Keratinocyte (primary cell): ENCODE measurements around the gene ZC3H14. TPM values are rescaled to one million over a fixed set of nuclear protein-coding genes. Genes with fewer than 3 reads are reported as not detected.

Experiments used
- DNase-seq: peaks from one replicate; pipeline ENCODE4 v3.0.0-alpha.2; 2011; ENCODE audit warnings: low read depth, missing footprints, low spot score
- FAIRE-seq: peaks from 2 replicates; lab custom pipeline; 2011; peaks lifted over from hg19 to GRCh38; lab: Jason Lieb, UNC
- H2AFZ ChIP-seq: 2 replicates; pipeline ENCODE4 v1.6.0; 2012; ENCODE audit warnings: low read length, control low read depth, inconsistent platforms; ENCODE audit not compliant: control insufficient read depth
- H3K27ac ChIP-seq: 2 replicates; pipeline ENCODE4 v1.5.1; 2011; ENCODE audit warnings: low read length; ENCODE audit not compliant: control insufficient read depth, insufficient read depth
- H3K27me3 ChIP-seq: 3 replicates; pipeline ENCODE4 v1.6.0; 2011; ENCODE audit warnings: low read length; ENCODE audit not compliant: control insufficient read depth, insufficient read depth; ENCODE audit errors: extremely low read depth
- H3K36me3 ChIP-seq, 2 experiments: 2 replicates in 1 of 2; 3 replicates in 1 of 2; pipeline ENCODE4 v1.5.1; 2011; ENCODE audit warnings: low read length in 2 of 2, mild to moderate bottlenecking in 1 of 2; ENCODE audit not compliant: control insufficient read depth in 2 of 2, insufficient read depth in 2 of 2; ENCODE audit errors: extremely low read depth in 1 of 2
- H3K4me1 ChIP-seq: 3 replicates; pipeline ENCODE4 v1.5.1; 2011; ENCODE audit warnings: low read length; ENCODE audit not compliant: control insufficient read depth, insufficient read depth; ENCODE audit errors: extremely low read depth
- H3K4me2 ChIP-seq: 3 replicates; pipeline ENCODE4 v1.6.0; 2011; ENCODE audit warnings: low read depth, low read length; ENCODE audit not compliant: control insufficient read depth, insufficient read depth; ENCODE audit errors: extremely low read depth
- H3K4me3 ChIP-seq, 3 experiments: fragments of 200-600 bp in 1 of 3; sonication (generic) in 1 of 3; 2 replicates in 2 of 3; 3 replicates in 1 of 3; pipeline ENCODE4 v1.5.1; 2011 to 2016; ENCODE audit warnings: low read length in 3 of 3, mild to moderate bottlenecking in 3 of 3, control low read depth in 2 of 3, inconsistent platforms in 1 of 3, low read depth in 1 of 3, mixed read lengths in 1 of 3, mixed run types in 1 of 3, moderate library complexity in 1 of 3; ENCODE audit not compliant: control insufficient read depth in 2 of 3, insufficient read depth in 2 of 3; ENCODE audit errors: extremely low read depth in 1 of 3
- H3K79me2 ChIP-seq: 2 replicates; pipeline ENCODE4 v1.6.0; 2012; ENCODE audit warnings: low read length; ENCODE audit not compliant: control insufficient read depth, insufficient read depth
- H3K9ac ChIP-seq: 3 replicates; pipeline ENCODE4 v1.6.0; 2011; ENCODE audit warnings: low read length; ENCODE audit not compliant: control insufficient read depth, insufficient read depth; ENCODE audit errors: extremely low read depth
- H3K9me1 ChIP-seq: 3 replicates; pipeline ENCODE4 v1.6.0; 2011; ENCODE audit warnings: low read length; ENCODE audit not compliant: control insufficient read depth, insufficient read depth; ENCODE audit errors: extremely low read depth
- H3K9me3 ChIP-seq: 2 replicates; pipeline ENCODE4 v1.5.1; 2012; ENCODE audit warnings: low read depth, low read length; ENCODE audit not compliant: control insufficient read depth
- H4K20me1 ChIP-seq: 3 replicates; pipeline ENCODE4 v1.6.0; 2011; ENCODE audit warnings: low read length; ENCODE audit not compliant: control insufficient read depth, insufficient read depth; ENCODE audit errors: extremely low read depth
- CTCF ChIP-seq, 3 experiments: IDR thresholded peaks in 1 of 3; conservative IDR thresholded peaks in 1 of 3; optimal IDR thresholded peaks in 1 of 3; 2 replicates in 2 of 3; 3 replicates in 1 of 3; pipeline versions ENCODE3 to v1.5.1; 2011; ENCODE audit warnings: low read length in 3 of 3, mild to moderate bottlenecking in 3 of 3, moderate library complexity in 2 of 3, control low read depth in 1 of 3, inconsistent platforms in 1 of 3; ENCODE audit not compliant: insufficient read depth in 2 of 3; ENCODE audit errors: extremely low read depth in 1 of 3
- EZH2 ChIP-seq: IDR thresholded peaks from one replicate; pipeline ENCODE4 v1.6.1; 2012; ENCODE audit warnings: inconsistent platforms, mild to moderate bottlenecking, low read length, moderate library complexity
- dilution Hi-C: fragments of 300-500 bp; cut with MboI; formaldehyde crosslinking; loops from one replicate; pipeline ENCODE4 v1.7.0; 2020; ENCODE audit warnings: low sequenced_read_pairs; ENCODE audit not compliant: extremely low pct_ligation_motif_present
- polyA plus RNA-seq, 5 experiments: library from polyadenylated mRNA; depleted of rRNA in 3 of 5; stranded (reverse) in 3 of 5; stranded (forward) in 1 of 5; unstranded in 1 of 5; fragments of >200 nt; gene quantifications; 1 replicate in 1 of 5; 2 replicates in 3 of 5; 3 replicates in 1 of 5; pipeline versions ENCODE4 v1.2.1 to v1.2.3, GENCODE V29; 2011 to 2012; ENCODE audit warnings: missing spikeins in 2 of 5, low read depth in 1 of 5, low replicate concordance in 1 of 5

ZC3H14 gene
- polyA plus RNA-seq, 1 donor (not counting 4 experiments of a cell fraction or from before 2014, with no cell fraction given): 129 TPM

- no peak for DNase-seq
- Histone ChIP-seq H4K20me1 (no peaks in the 10 kb centered on the region), H3K9me1 (no peaks in the 10 kb centered on the region), H3K9me3 (no peaks in the 10 kb centered on the region), H3K79me2 (no peaks in the 10 kb centered on the region), H3K4me1 (no peaks in the 10 kb centered on the region), H3K36me3 (no peaks in the 10 kb centered on the region), H2AFZ (no peak overlapping the region), H3K27ac (no peak overlapping the region), H3K4me3 (no peak overlapping the region), H3K9ac (no peak overlapping the region), H3K27me3 (no peaks in the 10 kb centered on the region), H3K4me2 (no peak overlapping the region)
- FAIRE-seq: no peak
- dilution Hi-C loops: no loop called here
- TF ChIP-seq EZH2 (no peak), CTCF (optimal IDR thresholded peaks at IDR 0.05 in 1 of 3, IDR thresholded peaks at IDR 0.05 in 1 of 3, conservative IDR thresholded peaks at IDR 0.05 in 1 of 3; ENCODE audit: extremely low read depth in 1 of 3, insufficient read depth in 2 of 3, low read length in 3 of 3) (no peak)
Measured at GRCh38 chr14:88628462-88628861, 65.6 kb downstream of the ZC3H14 start.

- H3K9me1 ChIP-seq: no peaks in the 10 kb centered on the region
- H3K4me1 ChIP-seq: no peaks in the 10 kb centered on the region
- no peak overlapping the region for H3K27ac ChIP-seq
- H3K79me2 ChIP-seq: no peaks in the 10 kb centered on the region
- H3K27me3 ChIP-seq: no peaks in the 10 kb centered on the region
- FAIRE-seq (no peak), DNase-seq (no peak)
- H2AFZ ChIP-seq: no peak overlapping the region
- dilution Hi-C loops: no loop called here
- no peaks in the 10 kb centered on the region for H3K9me3 ChIP-seq
- H3K4me3 ChIP-seq: no peak overlapping the region
- no peak overlapping the region for H3K4me2 ChIP-seq
- H3K9ac ChIP-seq: no peak overlapping the region
- H4K20me1 ChIP-seq: no peaks in the 10 kb centered on the region
- TF ChIP-seq CTCF (optimal IDR thresholded peaks at IDR 0.05 in 1 of 3, IDR thresholded peaks at IDR 0.05 in 1 of 3, conservative IDR thresholded peaks at IDR 0.05 in 1 of 3; ENCODE audit: extremely low read depth in 1 of 3, insufficient read depth in 2 of 3, low read length in 3 of 3) (no peak), EZH2 (no peak)
- H3K36me3 ChIP-seq: no peaks in the 10 kb centered on the region
Measured at GRCh38 chr14:88630565-88630964, 67.7 kb downstream of the ZC3H14 start.
